Esophagus squamous epithelium (tissue), 4 donors: Measurements from ENCODE around the gene CCL7.

ENCODE experiments used
- POLR2A ChIP-seq, 4 donors: fragments of 450-650 bp; IDR thresholded peaks; one replicate each; pipeline ENCODE4 v1.6.1; 2017; ENCODE audit warnings: antibody characterized with exemption in 4 of 4, mild to moderate bottlenecking in 4 of 4, moderate library complexity in 3 of 4
- TF ChIP-seq, protein P1 (sequence below), 6 experiments: fragments of 450-650 bp in 4 of 6; fragments of 200-600 bp in 2 of 6; sonication (generic) in 2 of 6; IDR thresholded peaks; one replicate each; pipeline ENCODE4 v1.5.1; 2016 to 2019; ENCODE audit warnings: antibody characterized with exemption in 6 of 6, mild to moderate bottlenecking in 4 of 6, moderate library complexity in 4 of 6

DNA sequence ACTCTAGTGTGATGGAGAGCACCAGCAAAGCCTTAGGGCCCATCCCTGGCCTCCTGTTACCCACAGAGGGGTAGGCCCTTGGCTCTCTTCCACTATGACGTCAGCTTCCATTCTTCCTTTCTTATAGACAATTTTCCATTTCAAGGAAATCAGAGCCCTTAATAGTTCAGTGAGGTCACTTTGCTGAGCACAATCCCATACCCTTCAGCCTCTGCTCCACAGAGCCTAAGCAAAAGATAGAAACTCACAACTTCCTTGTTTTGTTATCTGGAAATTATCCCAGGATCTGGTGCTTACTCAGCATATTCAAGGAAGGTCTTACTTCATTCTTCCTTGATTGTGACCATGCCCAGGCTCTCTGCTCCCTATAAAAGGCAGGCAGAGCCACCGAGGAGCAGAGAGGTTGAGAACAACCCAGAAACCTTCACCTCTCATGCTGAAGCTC is 49.0 kb downstream of the CCL7 start, which contains the start of gene CCL8:
- no peak for TF ChIP-seq POLR2A (IDR thresholded peaks at IDR 0.05)
- TF ChIP-seq, protein P1, sequence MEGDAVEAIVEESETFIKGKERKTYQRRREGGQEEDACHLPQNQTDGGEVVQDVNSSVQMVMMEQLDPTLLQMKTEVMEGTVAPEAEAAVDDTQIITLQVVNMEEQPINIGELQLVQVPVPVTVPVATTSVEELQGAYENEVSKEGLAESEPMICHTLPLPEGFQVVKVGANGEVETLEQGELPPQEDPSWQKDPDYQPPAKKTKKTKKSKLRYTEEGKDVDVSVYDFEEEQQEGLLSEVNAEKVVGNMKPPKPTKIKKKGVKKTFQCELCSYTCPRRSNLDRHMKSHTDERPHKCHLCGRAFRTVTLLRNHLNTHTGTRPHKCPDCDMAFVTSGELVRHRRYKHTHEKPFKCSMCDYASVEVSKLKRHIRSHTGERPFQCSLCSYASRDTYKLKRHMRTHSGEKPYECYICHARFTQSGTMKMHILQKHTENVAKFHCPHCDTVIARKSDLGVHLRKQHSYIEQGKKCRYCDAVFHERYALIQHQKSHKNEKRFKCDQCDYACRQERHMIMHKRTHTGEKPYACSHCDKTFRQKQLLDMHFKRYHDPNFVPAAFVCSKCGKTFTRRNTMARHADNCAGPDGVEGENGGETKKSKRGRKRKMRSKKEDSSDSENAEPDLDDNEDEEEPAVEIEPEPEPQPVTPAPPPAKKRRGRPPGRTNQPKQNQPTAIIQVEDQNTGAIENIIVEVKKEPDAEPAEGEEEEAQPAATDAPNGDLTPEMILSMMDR (IDR thresholded peaks at IDR 0.05): no peak
